Epithelial cell of proximal tubule (primary cell): ENCODE results near the gene TUBB1. TPM values are rescaled to one million over a fixed set of nuclear protein-coding genes. Genes with fewer than 3 reads are reported as not detected.
A peak's percentile ranks its signal among the peaks of the same experiment; 100 is the strongest.

ENCODE experiments used
- DNase-seq: peaks from one replicate; pipeline ENCODE4 v3.0.0-alpha.2; 2011; ENCODE audit warnings: low read depth
- H3K4me3 ChIP-seq: 2 replicates; pipeline ENCODE4 v1.5.1; 2011; ENCODE audit warnings: low read depth, mild to moderate bottlenecking, low read length
- total RNA-seq: library from RNA; depleted of rRNA; stranded (reverse); fragments of >200 nt; gene quantifications from 2 replicates; pipeline ENCODE4 v1.2.3, GENCODE V29; 2015
- TF ChIP-seq, protein P1 (sequence below): conservative IDR thresholded peaks from 2 replicates; pipeline ENCODE4 v1.5.1; 2012; ENCODE audit warnings: low read depth, mild to moderate bottlenecking, low read length

The TUBB1 gene
- total RNA-seq, 1 donor from 2014 or later, result not detected

DNA sequence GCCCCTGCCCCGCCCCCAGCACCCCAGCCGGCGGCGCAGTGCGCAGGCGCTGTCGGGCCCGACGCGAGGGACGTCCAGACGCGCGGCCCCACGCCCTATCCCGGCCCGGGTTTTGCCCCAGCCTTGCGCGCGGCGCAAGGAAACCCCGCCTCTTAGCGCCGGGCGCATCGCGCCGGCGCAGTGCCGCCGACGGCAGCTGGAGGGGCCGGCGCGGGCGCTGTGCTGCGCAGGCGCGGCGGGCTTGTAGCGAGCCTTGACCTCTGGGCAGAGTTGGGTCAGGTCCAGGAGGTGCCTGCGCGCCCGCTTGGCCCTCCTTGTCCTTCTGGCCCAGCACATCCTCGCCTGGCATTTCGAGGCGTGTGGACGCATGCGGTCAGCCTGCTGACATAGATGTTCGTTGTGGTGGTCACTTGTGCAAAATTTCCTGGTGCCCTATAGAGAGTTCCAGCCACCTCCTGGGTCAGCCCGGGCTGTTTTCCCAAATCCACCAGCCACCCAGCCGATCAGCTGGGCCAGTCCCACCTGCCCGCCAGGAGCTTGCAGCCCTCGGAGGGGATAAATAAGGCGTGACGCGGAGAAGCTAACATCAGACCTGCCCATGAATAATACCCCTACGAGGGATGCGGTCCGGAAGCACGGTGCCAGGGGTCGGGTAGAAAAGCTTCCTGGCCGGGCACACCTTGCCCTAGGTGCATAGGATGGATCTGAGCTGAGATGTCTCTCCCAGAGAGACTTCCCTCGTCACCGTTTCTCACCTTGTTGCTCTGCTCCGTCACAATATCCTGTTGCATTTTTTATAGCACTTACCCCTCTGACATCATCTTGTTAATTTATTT is 23.8 kb downstream of the TUBB1 start:
- H3K4me3 ChIP-seq, result peak overlapping the region; percentile 78
- TF ChIP-seq, protein P1, sequence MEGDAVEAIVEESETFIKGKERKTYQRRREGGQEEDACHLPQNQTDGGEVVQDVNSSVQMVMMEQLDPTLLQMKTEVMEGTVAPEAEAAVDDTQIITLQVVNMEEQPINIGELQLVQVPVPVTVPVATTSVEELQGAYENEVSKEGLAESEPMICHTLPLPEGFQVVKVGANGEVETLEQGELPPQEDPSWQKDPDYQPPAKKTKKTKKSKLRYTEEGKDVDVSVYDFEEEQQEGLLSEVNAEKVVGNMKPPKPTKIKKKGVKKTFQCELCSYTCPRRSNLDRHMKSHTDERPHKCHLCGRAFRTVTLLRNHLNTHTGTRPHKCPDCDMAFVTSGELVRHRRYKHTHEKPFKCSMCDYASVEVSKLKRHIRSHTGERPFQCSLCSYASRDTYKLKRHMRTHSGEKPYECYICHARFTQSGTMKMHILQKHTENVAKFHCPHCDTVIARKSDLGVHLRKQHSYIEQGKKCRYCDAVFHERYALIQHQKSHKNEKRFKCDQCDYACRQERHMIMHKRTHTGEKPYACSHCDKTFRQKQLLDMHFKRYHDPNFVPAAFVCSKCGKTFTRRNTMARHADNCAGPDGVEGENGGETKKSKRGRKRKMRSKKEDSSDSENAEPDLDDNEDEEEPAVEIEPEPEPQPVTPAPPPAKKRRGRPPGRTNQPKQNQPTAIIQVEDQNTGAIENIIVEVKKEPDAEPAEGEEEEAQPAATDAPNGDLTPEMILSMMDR, result no peak
- no peak for DNase-seq

- H3K4me3 ChIP-seq, result no peak overlapping the region
- TF ChIP-seq, protein P1, result no peak
- DNase-seq, result no peak
Measured at GRCh38 chr20:59043698-59044097, 24.5 kb downstream of the TUBB1 start.

- DNase-seq, result no peak
Measured at GRCh38 chr20:59044295-59044694, 25.1 kb downstream of the TUBB1 start.

DNA sequence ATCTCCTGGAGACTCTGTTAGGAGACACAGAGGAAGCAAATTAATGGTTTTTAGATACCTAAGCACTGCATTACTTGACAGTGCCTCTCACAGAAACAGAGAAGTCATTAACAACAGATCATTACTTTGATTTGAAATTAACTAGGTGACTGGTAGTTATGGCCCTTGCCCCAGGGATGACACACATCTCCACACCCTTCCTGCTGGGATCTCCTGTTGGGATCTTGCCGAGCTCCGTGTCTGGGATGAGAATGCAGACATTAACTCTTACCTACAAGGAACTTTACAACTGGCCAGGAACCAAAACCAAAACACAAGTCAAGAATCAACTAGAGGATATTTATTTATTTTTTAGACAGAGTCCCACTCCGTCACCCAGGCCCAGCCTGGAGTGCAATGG is 25.6 kb downstream of the TUBB1 start:
- TF ChIP-seq, protein P1, result no peak
- no peak overlapping the region for H3K4me3 ChIP-seq
- DNase-seq, result no peak

More at GRCh38 chr20:59044295-59044694, 25.1 kb downstream of the TUBB1 start:
- H3K4me3 ChIP-seq, result no peak overlapping the region
- TF ChIP-seq, protein P1, result no peak

DNA sequence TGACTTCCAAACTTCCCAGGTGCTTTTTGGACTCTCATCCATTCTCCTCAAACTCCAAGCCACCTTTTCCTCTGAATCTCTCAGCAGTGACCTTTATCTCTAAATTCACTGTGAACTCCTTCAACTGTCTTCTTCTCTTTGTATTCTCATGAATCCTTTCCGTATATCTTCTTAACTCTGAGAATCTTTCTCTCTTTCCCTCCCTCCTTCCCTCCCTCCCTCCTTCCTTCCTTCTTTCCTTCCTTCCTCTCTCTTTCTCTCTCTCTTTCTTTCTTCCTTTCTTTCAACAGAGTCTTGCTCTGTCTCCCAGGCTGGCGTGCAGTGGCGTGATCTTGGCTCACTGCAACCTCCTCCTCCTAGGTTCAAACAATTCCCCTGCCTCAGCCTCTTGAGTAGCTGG is 27.6 kb downstream of the TUBB1 start:
- DNase-seq, result no peak
- H3K4me3 ChIP-seq, result no peak overlapping the region
- TF ChIP-seq, protein P1, result no peak

- no peak overlapping the region for H3K4me3 ChIP-seq
- TF ChIP-seq, protein P1, result no peak
- no peak for DNase-seq
Measured at GRCh38 chr20:59047938-59048680, 28.9 kb downstream of the TUBB1 start.
